Panc1 (cell line): ENCODE data around the gene VKORC1L1. TPM values are rescaled to one million over a fixed set of nuclear protein-coding genes. Genes with fewer than 3 reads are reported as not detected.
A peak's percentile ranks its signal among the peaks of the same experiment; 100 is the strongest.

ENCODE experiments used
- ATAC-seq: fragments of 200-7000 bp; cut with Tn5 transposase; 2 replicates; pipeline ENCODE4 v1.9.1; 2020; ENCODE audit warnings: mild to moderate bottlenecking, moderate library complexity
- Bru-seq: library from RNA; stranded (reverse); fragments of 400-500 nt; gene quantifications from one replicate; lab custom pipeline; 2021; lab: Mats Ljungman, UMichigan
- BruChase-seq, 2 experiments: library from RNA; stranded (reverse); fragments of 400-500 nt; gene quantifications; one replicate each; lab custom pipeline; 2021; lab: Mats Ljungman, UMichigan
- BruUV-seq: library from RNA; stranded (reverse); fragments of 400-500 nt; replicated peaks from 2 replicates; lab custom pipeline; 2021; lab: Mats Ljungman, UMichigan
- CTCF ChIA-PET: fragments of 300-600 bp; sonication (Branson Sonifier 250); formaldehyde crosslinking; loops from one replicate; lab custom pipeline; 2022; ENCODE audit warnings: antibody characterized with exemption; lab: Charles Lee
- POLR2A ChIA-PET: fragments of 300-600 bp; sonication (Branson Sonifier 250); formaldehyde crosslinking; loops from one replicate; lab custom pipeline; 2022; ENCODE audit warnings: antibody characterized with exemption; lab: Charles Lee
- DNase-seq: peaks from one replicate; pipeline ENCODE4 v3.0.0-alpha.2; 2010; ENCODE audit warnings: low read depth, low spot score
- H3K27ac ChIP-seq: 2 replicates; pipeline ENCODE4 v1.5.1; 2011; ENCODE audit warnings: mild to moderate bottlenecking, low read length, inconsistent platforms
- H3K27me3 ChIP-seq: fragments of 200-500 bp; sonication (Bioruptor generic); 2 replicates; pipeline ENCODE4 v1.6.0; 2014; ENCODE audit warnings: low read length, inconsistent platforms; ENCODE audit not compliant: control insufficient read depth, insufficient read depth
- H3K36me3 ChIP-seq: fragments of 200-500 bp; sonication (Bioruptor generic); 2 replicates; pipeline ENCODE4 v1.5.1; 2014; ENCODE audit warnings: inconsistent platforms, mild to moderate bottlenecking, low read length, moderate library complexity; ENCODE audit not compliant: control insufficient read depth, insufficient read depth
- H3K4me1 ChIP-seq: 2 replicates; pipeline ENCODE4 v1.5.1; 2011; ENCODE audit warnings: inconsistent platforms, mild to moderate bottlenecking, low read length, moderate library complexity; ENCODE audit not compliant: control insufficient read depth, insufficient read depth
- H3K4me3 ChIP-seq, 2 experiments: 2 replicates each; pipeline ENCODE4 v1.5.1; 2011 to 2012; ENCODE audit warnings: low read depth in 2 of 2, low read length in 2 of 2, mild to moderate bottlenecking in 2 of 2, inconsistent platforms in 1 of 2, moderate library complexity in 1 of 2
- H3K9me3 ChIP-seq: fragments of 200-500 bp; sonication (Bioruptor generic); 2 replicates; pipeline ENCODE4 v1.5.1; 2014; ENCODE audit warnings: low read depth, mild to moderate bottlenecking, inconsistent platforms, low read length, moderate library complexity; ENCODE audit not compliant: control insufficient read depth, insufficient read depth
- POLR2AphosphoS5 ChIP-seq: IDR thresholded peaks from 2 replicates; pipeline ENCODE4 v1.6.1; 2012; ENCODE audit warnings: mild to moderate bottlenecking, low read depth, low read length, moderate library complexity
- REST ChIP-seq, 2 experiments: IDR thresholded peaks; 2 replicates each; pipeline ENCODE4 v1.6.1; 2011 to 2012; ENCODE audit warnings: low read depth in 2 of 2, control low read depth in 1 of 2, low read length in 1 of 2, mild to moderate bottlenecking in 1 of 2, moderate library complexity in 1 of 2; ENCODE audit not compliant: insufficient read depth in 1 of 2
- SIN3A ChIP-seq: IDR thresholded peaks from 2 replicates; pipeline ENCODE4 v1.6.1; 2012; ENCODE audit warnings: low read depth, mild to moderate bottlenecking, low read length, moderate library complexity, borderline replicate concordance; ENCODE audit not compliant: insufficient read depth
- TCF7L2 ChIP-seq: IDR thresholded peaks from 2 replicates; pipeline ENCODE4 v1.6.1; 2011; ENCODE audit warnings: mild to moderate bottlenecking, low read depth, low read length, inconsistent platforms
- in situ Hi-C: cut with HindIII; loops from 2 replicates; pipeline ENCODE4 v1.10.0; 2016; ENCODE audit warnings: low sequenced_read_pairs, low pct_unique_long_range_greater_than_20kb
- intact Hi-C: fragments of 100-400 bp; cut with micrococcal nuclease; formaldehyde crosslinking; loops from one replicate; pipeline ENCODE4 v1.10.0; 2022; ENCODE audit not compliant: unreplicated experiment
- long read RNA-seq: library from polyadenylated mRNA; unstranded; transcript quantifications from one replicate; pipeline ENCODE4 v2.0.0, GENCODE V29; 2021; ENCODE audit not compliant: unreplicated experiment
- polyA plus RNA-seq: library from polyadenylated mRNA; unstranded; fragments of >200 nt; gene quantifications from one replicate; pipeline ENCODE4 v1.2.1, GENCODE V29; 2012; ENCODE audit warnings: missing spikeins; ENCODE audit not compliant: insufficient read length
- total RNA-seq: library from RNA; stranded (reverse); gene quantifications from one replicate; pipeline ENCODE4 v1.2.1, GENCODE V29; 2021; ENCODE audit not compliant: unreplicated experiment
- TF ChIP-seq, protein P1 (sequence below): fragments of 450-650 bp; IDR thresholded peaks from 2 replicates; pipeline ENCODE4 v1.5.1; 2017; ENCODE audit warnings: mild to moderate bottlenecking

VKORC1L1 gene
- 45.5 TPM for total RNA-seq
- 21.7 TPM for polyA plus RNA-seq
- percentile 85 among the genes with signal in this experiment for Bru-seq, nascent RNA
- percentile 90 among the genes with signal in this experiment for BruChase-seq, experiment 1, labeled RNA remaining after a 2-hour chase
- percentile 91 among the genes with signal in this experiment for BruChase-seq, experiment 2, labeled RNA remaining after a 6-hour chase
- long read RNA-seq, full-length matches to known transcripts: 140 of 189 reads
- long read RNA-seq, partial matches to known transcripts: 0 of 189 reads
- long read RNA-seq, other reads (novel, unspliced or antisense): 49 of 189 reads

DNA sequence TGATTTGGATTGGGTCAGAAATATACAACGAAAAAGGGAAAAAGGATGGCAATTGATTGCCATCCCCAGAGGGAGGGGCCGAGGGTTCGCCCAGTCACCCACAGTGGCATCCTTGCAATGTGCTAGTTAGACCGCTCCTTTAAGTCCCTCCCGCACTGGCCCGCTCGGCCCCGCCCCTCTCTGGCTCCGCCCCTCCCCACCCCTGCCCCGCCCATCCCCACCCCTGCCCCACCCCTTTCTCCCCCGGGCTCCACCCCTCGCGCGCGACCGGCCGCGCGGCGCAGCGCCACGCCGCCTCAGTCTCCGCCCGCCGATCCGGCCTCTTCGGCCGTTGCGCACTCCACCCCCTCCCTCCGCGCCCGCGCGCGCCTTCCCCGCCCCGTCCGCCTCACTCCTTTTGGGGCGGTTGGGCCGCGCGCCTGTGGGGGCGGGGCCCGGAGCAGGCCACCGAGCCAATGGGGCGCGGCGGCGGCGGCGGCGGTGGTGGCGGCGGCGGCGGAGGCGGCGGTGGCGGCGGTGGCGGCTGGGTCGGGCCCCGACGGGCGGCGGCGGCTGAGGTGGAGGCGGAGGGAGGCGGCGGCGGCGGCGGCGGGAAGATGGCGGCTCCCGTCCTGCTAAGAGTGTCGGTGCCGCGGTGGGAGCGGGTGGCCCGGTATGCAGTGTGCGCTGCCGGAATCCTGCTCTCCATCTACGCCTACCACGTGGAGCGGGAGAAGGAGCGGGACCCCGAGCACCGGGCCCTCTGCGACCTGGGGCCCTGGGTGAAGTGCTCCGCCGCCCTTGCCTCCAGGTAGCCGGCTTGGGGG, at the start of gene VKORC1L1:
Gene VKORC1L1, plus strand, starts transcription at position 299 of the 806 bp plus-strand sequence. Its CDS starts 298 bp downstream, at position 597.
- in situ Hi-C loops: no loop called here
- Histone ChIP-seq H3K27ac (peak within 1 kb of the TSS; percentile 72), H3K4me1 (peaks cover 3% of the 10 kb centered on the region; the same call in 1 of the 2 replicates), H3K36me3 (no peaks in the 10 kb centered on the region), H3K27me3 (no peaks in the 10 kb centered on the region), H3K4me3 (peak within 1 kb of the TSS; percentile 69 to 83), H3K9me3 (no peaks in the 10 kb centered on the region)
- ChIA-PET POLR2A (no interaction called here), CTCF (no interaction called here)
- ATAC-seq (peak; percentile 97), DNase-seq (peak; percentile 50)
- intact Hi-C loops: no loop called here
- peak; percentile 30; the same call in 1 of the 2 replicates for TF ChIP-seq SIN3A
- TF ChIP-seq, protein P1, sequence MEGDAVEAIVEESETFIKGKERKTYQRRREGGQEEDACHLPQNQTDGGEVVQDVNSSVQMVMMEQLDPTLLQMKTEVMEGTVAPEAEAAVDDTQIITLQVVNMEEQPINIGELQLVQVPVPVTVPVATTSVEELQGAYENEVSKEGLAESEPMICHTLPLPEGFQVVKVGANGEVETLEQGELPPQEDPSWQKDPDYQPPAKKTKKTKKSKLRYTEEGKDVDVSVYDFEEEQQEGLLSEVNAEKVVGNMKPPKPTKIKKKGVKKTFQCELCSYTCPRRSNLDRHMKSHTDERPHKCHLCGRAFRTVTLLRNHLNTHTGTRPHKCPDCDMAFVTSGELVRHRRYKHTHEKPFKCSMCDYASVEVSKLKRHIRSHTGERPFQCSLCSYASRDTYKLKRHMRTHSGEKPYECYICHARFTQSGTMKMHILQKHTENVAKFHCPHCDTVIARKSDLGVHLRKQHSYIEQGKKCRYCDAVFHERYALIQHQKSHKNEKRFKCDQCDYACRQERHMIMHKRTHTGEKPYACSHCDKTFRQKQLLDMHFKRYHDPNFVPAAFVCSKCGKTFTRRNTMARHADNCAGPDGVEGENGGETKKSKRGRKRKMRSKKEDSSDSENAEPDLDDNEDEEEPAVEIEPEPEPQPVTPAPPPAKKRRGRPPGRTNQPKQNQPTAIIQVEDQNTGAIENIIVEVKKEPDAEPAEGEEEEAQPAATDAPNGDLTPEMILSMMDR: no peak
- no TSS peak for BruUV-seq

- intact Hi-C loops (no loop called here), in situ Hi-C loops (no loop called here)
- Histone ChIP-seq H3K4me3 (no peak overlapping the region), H3K4me1 (no peaks in the 10 kb centered on the region), H3K27ac (no peak overlapping the region), H3K9me3 (no peaks in the 10 kb centered on the region), H3K36me3 (no peaks in the 10 kb centered on the region), H3K27me3 (no peaks in the 10 kb centered on the region)
- TF ChIP-seq SIN3A: no peak
- TF ChIP-seq POLR2AphosphoS5: no peak
- TF ChIP-seq REST (IDR thresholded peaks at IDR 0.05; ENCODE audit: insufficient read depth in 1 of 2, low read depth in 2 of 2, low read length in 1 of 2): no peak
- TF ChIP-seq TCF7L2: no peak
- TF ChIP-seq, protein P1: no peak
- BruUV-seq: no TSS peak
- DNase-seq: no peak
- ATAC-seq: no peak
- ChIA-PET POLR2A (interaction anchor here (0.6 kb wide), 1 partner anchor 8 kb away, joined by 3 read pairs; no protein-coding TSS in a partner anchor), CTCF (no interaction called here)
These were observed 45.5 kb upstream of the VKORC1L1 start for GRCh38 chr7:65827366-65827765.
